GM19324 (cell line): ENCODE data around the gene FRMD4A.

Experiments used
- ATAC-seq: cut with Tn5 transposase; IDR thresholded peaks from one replicate; pipeline ENCODE4 v1.9.1; 2021; ENCODE audit warnings: mild to moderate bottlenecking, moderate library complexity; ENCODE audit not compliant: unreplicated experiment, low FRiP score

Gene FRMD4A

GRCh38 chr10:13674645-13675588, 655.8 kb downstream of the FRMD4A start:
- no peak for ATAC-seq

- ATAC-seq: no peak
Observed at GRCh38 chr10:13673156-13673555, 657.6 kb downstream of the FRMD4A start.

- no peak for ATAC-seq
Observed at GRCh38 chr10:13672548-13672947, 658.2 kb downstream of the FRMD4A start.

- no peak for ATAC-seq
Observed at GRCh38 chr10:13671904-13672303, 658.8 kb downstream of the FRMD4A start.

GRCh38 chr10:13670311-13670710, 660.4 kb downstream of the FRMD4A start:
- ATAC-seq: no peak

- no peak for ATAC-seq
Observed at GRCh38 chr10:13669901-13670300, 660.8 kb downstream of the FRMD4A start.

- ATAC-seq: no peak
Observed at GRCh38 chr10:13669182-13669855, 661.4 kb downstream of the FRMD4A start.

GRCh38 chr10:13668126-13668525, 662.6 kb downstream of the FRMD4A start:
- no peak for ATAC-seq

GRCh38 chr10:13665516-13666262, 665.0 kb downstream of the FRMD4A start:
- no peak for ATAC-seq

- ATAC-seq: no peak
Observed at GRCh38 chr10:13661256-13661655, 669.5 kb downstream of the FRMD4A start.

GRCh38 chr10:13660551-13660920, 670.2 kb downstream of the FRMD4A start:
- ATAC-seq: no peak

GRCh38 chr10:13659887-13660550, 670.7 kb downstream of the FRMD4A start:
- ATAC-seq: no peak

GRCh38 chr10:13658871-13659685, 671.6 kb downstream of the FRMD4A start:
- ATAC-seq: no peak

- ATAC-seq: no peak
Observed at GRCh38 chr10:13658264-13658663, 672.5 kb downstream of the FRMD4A start.

GRCh38 chr10:13657101-13657680, 673.5 kb downstream of the FRMD4A start:
- ATAC-seq: no peak

- no peak for ATAC-seq
Observed at GRCh38 chr10:13656337-13657100, 674.2 kb downstream of the FRMD4A start.

- ATAC-seq: no peak
Observed at GRCh38 chr10:13654846-13655245, 675.9 kb downstream of the FRMD4A start.

- ATAC-seq: no peak
Observed at GRCh38 chr10:13654118-13654830, 676.5 kb downstream of the FRMD4A start.
